Measurements from ENCODE around the gene HELQ. TPM values are rescaled to one million over a fixed set of nuclear protein-coding genes. Genes with fewer than 3 reads are reported as not detected.
"Not testable (repeated sequence)": the region's sequence is repeated elsewhere in the genome, so short reads cannot be mapped to it uniquely, and the experiment has no call there.

HELQ gene, protein sequence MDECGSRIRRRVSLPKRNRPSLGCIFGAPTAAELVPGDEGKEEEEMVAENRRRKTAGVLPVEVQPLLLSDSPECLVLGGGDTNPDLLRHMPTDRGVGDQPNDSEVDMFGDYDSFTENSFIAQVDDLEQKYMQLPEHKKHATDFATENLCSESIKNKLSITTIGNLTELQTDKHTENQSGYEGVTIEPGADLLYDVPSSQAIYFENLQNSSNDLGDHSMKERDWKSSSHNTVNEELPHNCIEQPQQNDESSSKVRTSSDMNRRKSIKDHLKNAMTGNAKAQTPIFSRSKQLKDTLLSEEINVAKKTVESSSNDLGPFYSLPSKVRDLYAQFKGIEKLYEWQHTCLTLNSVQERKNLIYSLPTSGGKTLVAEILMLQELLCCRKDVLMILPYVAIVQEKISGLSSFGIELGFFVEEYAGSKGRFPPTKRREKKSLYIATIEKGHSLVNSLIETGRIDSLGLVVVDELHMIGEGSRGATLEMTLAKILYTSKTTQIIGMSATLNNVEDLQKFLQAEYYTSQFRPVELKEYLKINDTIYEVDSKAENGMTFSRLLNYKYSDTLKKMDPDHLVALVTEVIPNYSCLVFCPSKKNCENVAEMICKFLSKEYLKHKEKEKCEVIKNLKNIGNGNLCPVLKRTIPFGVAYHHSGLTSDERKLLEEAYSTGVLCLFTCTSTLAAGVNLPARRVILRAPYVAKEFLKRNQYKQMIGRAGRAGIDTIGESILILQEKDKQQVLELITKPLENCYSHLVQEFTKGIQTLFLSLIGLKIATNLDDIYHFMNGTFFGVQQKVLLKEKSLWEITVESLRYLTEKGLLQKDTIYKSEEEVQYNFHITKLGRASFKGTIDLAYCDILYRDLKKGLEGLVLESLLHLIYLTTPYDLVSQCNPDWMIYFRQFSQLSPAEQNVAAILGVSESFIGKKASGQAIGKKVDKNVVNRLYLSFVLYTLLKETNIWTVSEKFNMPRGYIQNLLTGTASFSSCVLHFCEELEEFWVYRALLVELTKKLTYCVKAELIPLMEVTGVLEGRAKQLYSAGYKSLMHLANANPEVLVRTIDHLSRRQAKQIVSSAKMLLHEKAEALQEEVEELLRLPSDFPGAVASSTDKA
- 10 to 100 TPM; 14.0 to 16.2 TPM for total RNA-seq

DNA sequence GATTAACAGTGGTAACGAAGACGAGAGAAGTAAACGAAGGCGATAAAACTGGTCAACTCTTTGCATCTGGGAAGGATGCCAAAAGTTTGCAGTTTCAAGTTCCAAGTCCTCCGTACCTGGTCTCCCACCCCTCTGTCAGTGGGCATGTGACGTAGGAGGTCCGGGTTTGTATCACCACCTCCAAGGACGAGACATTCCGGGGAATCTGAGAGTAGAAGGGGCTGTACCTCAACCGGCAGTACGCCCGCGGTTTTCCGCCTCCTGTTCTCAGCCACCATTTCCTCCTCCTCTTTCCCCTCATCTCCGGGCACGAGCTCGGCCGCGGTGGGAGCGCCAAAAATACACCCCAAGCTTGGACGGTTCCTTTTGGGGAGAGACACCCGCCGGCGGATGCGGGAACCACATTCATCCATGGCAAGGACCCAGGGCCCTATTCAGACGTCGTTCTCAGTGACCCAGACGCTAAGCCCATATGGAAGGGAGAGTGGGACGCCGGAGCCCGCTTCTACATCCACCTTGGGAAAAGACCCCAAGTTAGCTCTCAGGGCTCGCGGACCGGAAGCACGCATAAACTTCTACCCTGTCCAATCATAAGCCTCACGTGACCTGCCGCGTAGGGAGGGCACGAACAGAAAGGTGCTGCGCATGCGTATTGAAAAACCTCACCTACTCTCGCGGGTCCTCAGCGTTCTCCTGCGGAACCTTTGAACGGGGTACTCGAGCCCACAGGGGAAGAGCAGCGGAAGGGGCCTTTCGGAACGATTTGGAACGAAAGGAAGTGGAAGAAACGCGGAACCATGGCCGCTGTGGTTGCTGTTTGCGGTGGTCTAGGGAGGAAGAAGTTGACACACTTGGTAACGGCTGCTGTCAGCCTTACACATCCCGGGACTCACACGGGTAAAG is at the start of gene HELQ, which contains the start of gene MRPS18C:
Gene HELQ (minus strand): TSS at position 543 of the 903 bp plus-strand sequence. CDS start 130 bp downstream, at position 413.
Gene MRPS18C (plus strand): TSS at position 778 of the 903 bp plus-strand sequence. CDS start 20 bp downstream, at position 798.
- peak; percentile 99 for DNase-seq
- H3K4me1 Mint-ChIP-seq: peaks cover 44% of the 10 kb centered on the region
- no peaks in the 10 kb centered on the region for H3K9me3 Mint-ChIP-seq
- H3K4me3 Mint-ChIP-seq: peak within 1 kb of the TSS; percentile 100
- ChIA-PET CTCF (interaction anchor here (0.5 to 1.2 kb wide), 4 partner anchors 10 to 118 kb away, joined by 3 to 6 read pairs (median 3); no protein-coding TSS in a partner anchor), POLR2A (interaction anchor here (0.7 kb wide), 1 partner anchor 172 kb away, joined by 3 read pairs; the partner anchor contains the start of gene COQ2)
- H3K27me3 Mint-ChIP-seq: no peaks in the 10 kb centered on the region
- H3K36me3 Mint-ChIP-seq (ENCODE audit: low read depth): peaks cover 53% of the 10 kb centered on the region
- peak within 1 kb of the TSS; percentile 100 for H3K27ac Mint-ChIP-seq

DNA sequence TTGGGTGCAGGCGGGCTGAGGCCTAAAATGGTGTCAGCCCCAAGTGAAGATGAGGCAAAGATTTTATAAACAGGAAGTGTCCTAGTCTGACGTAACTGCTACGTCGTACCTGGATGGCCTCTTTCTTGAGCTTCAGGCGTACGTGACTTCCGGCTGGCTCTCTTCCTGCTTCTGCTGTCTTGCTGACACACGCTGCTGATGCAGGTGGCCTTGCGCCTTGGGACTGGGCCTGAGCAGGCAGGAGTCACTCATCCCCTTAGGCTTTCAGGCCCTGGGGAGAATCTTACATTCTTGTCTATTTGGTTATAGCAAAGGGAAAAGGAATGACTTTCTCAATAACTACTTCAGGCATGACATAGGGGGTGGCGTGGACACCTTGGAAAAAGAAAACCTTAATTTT is 49.4 kb upstream of the HELQ start:
- Mint-ChIP-seq H3K27me3 (no peaks in the 10 kb centered on the region), H3K36me3 (ENCODE audit: low read depth) (peaks cover 4% of the 10 kb centered on the region), H3K27ac (peak overlapping the region; percentile 77), H3K4me3 (no peak overlapping the region), H3K9me3 (no peaks in the 10 kb centered on the region), H3K4me1 (peaks cover 11% of the 10 kb centered on the region)
- POLR2A ChIA-PET: no interaction called here
- no peak for DNase-seq
- CTCF ChIA-PET: interaction anchor here (0.6 kb wide), 1 partner anchor 18 kb away, joined by 3 read pairs; no protein-coding TSS in a partner anchor

- H3K9me3 Mint-ChIP-seq: no peaks in the 10 kb centered on the region
- DNase-seq: no peak
- H3K27me3 Mint-ChIP-seq: no peaks in the 10 kb centered on the region
- ChIA-PET POLR2A (no interaction called here), CTCF (interaction anchor here (0.6 kb wide), 2 partner anchors 17 to 141 kb away, joined by 3 read pairs; no protein-coding TSS in a partner anchor)
- H3K4me1 Mint-ChIP-seq: peaks cover 11% of the 10 kb centered on the region
- H3K36me3 Mint-ChIP-seq (ENCODE audit: low read depth): peaks cover 4% of the 10 kb centered on the region
- no peak overlapping the region for H3K4me3 Mint-ChIP-seq
- H3K27ac Mint-ChIP-seq: peak overlapping the region; percentile 77
Observed at GRCh38 chr4:83504503-83504902, 48.9 kb upstream of the HELQ start.

DNA sequence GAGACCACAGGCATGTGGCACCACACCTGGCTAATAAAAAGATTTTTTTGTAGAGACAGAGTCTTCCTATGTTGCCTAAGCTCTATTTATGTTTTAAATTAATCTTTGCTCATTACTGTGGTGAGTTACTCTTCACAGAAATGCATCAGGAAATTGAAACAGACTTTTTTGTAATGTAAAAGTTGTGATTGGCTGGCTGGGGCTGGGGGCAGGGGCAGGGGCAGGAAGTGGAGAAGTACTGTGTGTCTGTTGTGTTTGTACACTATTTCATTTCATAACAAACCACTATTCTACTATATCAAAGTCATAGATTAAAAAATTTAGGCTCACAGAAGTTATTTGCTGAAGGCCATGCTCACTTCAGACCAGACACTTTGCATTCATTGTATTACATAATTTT is 48.4 kb upstream of the HELQ start:
- DNase-seq: peak; percentile 33
- POLR2A ChIA-PET: no interaction called here
- H3K4me3 Mint-ChIP-seq: no peak overlapping the region

GRCh38 chr4:83501671-83502070 is 46.0 kb upstream of the HELQ start:
- H3K27me3 Mint-ChIP-seq; H3K9me3 Mint-ChIP-seq; DNase-seq; POLR2A ChIA-PET; H3K4me3 Mint-ChIP-seq; H3K36me3 Mint-ChIP-seq (ENCODE audit: low read depth): not testable (repeated sequence)
- Mint-ChIP-seq H3K27ac (peak overlapping the region; percentile 19), H3K4me1 (peaks cover 11% of the 10 kb centered on the region)
- CTCF ChIA-PET: interaction anchor here (1.4 kb wide), 1 partner anchor 12 kb away, joined by 4 read pairs; no protein-coding TSS in a partner anchor

More for the DNA sequence above, 48.4 kb upstream of the HELQ start:
- Mint-ChIP-seq H3K27me3 (no peaks in the 10 kb centered on the region), H3K27ac (peak overlapping the region; percentile 77), H3K9me3 (no peaks in the 10 kb centered on the region), H3K36me3 (ENCODE audit: low read depth) (peaks cover 4% of the 10 kb centered on the region), H3K4me1 (peaks cover 11% of the 10 kb centered on the region)
- CTCF ChIA-PET: no interaction called here

DNA sequence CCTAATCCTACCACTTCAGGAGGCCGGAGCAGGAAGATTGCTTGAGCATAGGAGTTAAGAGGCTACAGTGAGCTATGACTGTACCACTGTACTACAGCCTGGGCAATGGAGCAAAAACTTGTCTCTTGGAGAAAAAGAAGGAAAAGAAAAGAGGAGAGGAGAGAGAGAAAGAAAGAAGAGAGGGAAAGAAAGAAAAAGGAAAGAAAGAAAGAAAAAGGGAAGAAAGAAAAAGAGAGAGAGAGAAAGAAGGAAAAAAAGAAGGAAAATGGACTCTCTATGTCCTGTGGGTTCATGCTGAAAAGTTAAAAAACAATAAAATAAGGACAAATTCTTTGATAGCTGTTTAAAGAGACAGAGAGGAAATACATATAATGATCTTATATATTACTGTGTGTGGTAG is 42.6 kb upstream of the HELQ start:
- H3K4me3 Mint-ChIP-seq: no peak overlapping the region
- H3K27ac Mint-ChIP-seq: no peak overlapping the region
- ChIA-PET CTCF (interaction anchor here (1.0 to 4.1 kb wide), 3 partner anchors 12 to 38 kb away, joined by 3 to 34 read pairs (median 3); partner anchors contain the start of gene GPAT3), POLR2A (no interaction called here)
- no peaks in the 10 kb centered on the region for H3K27me3 Mint-ChIP-seq
- no peaks in the 10 kb centered on the region for H3K36me3 Mint-ChIP-seq (ENCODE audit: low read depth)
- DNase-seq: no peak
- no peaks in the 10 kb centered on the region for H3K4me1 Mint-ChIP-seq
- no peaks in the 10 kb centered on the region for H3K9me3 Mint-ChIP-seq

- CTCF ChIA-PET: interaction anchor here (0.6 kb wide), 1 partner anchor 158 kb away, joined by 4 read pairs; no protein-coding TSS in a partner anchor
Observed at GRCh38 chr4:83496085-83496917, 40.7 kb upstream of the HELQ start.

DNA sequence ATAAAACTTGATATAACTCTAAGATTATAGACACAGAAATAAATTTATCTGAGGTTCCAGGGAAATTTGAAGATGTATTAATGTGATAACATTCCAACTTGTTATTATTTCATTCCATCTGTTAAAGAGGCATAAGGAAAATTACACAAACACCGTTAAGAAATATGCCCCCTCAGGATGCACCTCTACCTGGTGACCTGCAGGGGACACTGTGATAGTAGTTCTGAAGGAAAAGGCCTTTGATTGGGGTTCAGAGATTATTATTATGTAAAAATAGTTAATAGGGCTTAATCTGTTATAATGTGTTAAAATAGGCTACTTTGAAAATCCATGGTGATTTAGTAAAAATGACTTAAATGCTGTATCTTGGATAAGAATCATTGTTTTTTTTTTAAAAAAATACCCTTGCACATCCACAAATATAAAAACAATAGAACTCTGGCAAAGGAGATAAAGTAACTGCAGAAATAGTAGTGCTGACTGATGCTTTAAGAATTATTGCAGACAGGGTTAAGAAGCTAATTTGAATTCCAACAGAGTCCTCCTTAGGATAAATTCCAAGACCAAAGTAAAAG is 35.3 kb upstream of the HELQ start:
- ChIA-PET CTCF (interaction anchor here (0.7 to 1.0 kb wide), 2 partner anchors 66 to 138 kb away, joined by 3 read pairs; no protein-coding TSS in a partner anchor), POLR2A (interaction anchor here (0.5 kb wide), 1 partner anchor 207 kb away, joined by 3 read pairs; the partner anchor contains the start of gene COQ2)
- Mint-ChIP-seq H3K4me1 (peaks cover 12% of the 10 kb centered on the region), H3K27me3 (peaks cover 2% of the 10 kb centered on the region), H3K36me3 (ENCODE audit: low read depth) (no peaks in the 10 kb centered on the region), H3K27ac (no peak overlapping the region), H3K9me3 (no peaks in the 10 kb centered on the region), H3K4me3 (no peak overlapping the region)
- peak; percentile 33 for DNase-seq

More at GRCh38 chr4:83496085-83496917, 40.7 kb upstream of the HELQ start:
- H3K4me1 Mint-ChIP-seq; DNase-seq; H3K27me3 Mint-ChIP-seq; POLR2A ChIA-PET; H3K4me3 Mint-ChIP-seq; H3K9me3 Mint-ChIP-seq; H3K36me3 Mint-ChIP-seq (ENCODE audit: low read depth); H3K27ac Mint-ChIP-seq: not testable (repeated sequence)

DNA sequence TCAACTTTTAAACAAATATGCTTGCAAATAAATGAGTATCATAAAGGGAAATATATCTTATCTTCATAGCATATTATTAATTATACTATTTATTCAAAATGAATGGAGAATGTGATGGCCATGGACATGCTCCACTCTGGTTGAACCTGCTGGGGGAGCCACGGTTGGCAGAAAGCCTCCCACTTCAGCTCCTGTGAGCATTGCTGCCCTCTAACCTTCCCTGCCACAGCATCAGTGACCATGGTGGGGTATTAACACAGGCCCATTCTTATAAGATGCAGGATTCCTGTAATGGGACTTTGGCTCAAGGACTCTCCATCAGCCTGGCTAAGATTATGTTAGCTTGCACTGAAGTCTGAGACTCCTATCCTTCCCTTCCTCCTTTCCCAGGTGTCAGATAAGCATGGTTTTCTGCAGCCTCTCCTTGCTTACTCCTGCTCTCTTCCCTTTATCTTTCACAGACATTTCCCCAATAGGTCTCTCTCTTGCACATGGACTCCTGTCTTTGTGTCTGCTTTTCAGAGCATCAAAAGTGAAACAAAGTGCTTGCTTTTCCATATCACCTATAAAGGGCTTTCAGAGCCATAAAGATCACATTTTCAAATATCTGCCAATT is 34.2 kb upstream of the HELQ start:
- CTCF ChIA-PET: interaction anchor here (1.1 kb wide), 1 partner anchor 11 kb away, joined by 4 read pairs; no protein-coding TSS in a partner anchor
- POLR2A ChIA-PET: no interaction called here

DNA sequence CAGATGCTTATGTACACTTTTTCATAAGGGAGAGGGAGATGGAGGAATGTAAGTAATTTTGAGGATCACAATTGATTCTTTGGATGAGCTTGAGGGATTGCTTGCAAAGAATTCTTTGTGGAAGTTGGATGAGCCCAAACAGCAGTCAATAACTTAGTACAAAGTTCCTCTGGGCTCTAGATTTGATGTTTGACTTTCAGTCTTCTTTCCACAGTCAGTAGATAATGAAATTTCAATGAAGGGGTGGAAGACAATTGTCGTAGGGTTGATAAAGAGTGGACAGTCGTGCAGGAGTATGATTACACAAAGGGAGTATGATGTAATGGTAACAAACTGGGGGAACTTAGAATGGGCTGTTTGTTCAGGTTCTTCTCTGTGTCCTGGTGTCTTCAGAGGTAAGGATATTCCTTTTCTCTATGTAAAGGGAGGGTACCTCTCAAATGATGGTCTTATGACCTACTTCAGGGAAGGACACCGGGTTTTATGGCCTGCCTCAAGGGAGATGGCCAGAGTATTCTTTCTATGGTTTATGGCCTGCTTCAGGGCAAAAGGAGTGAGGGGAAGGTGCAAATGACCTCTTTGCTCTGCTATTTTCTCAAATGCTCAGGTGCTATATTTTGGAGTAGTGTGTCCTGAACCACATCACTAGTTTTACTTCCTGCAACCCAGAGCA is 31.0 kb upstream of the HELQ start:
- DNase-seq: no peak
- Mint-ChIP-seq H3K4me1 (peaks cover 30% of the 10 kb centered on the region), H3K27me3 (peaks cover 2% of the 10 kb centered on the region), H3K4me3 (no peak overlapping the region), H3K9me3 (no peaks in the 10 kb centered on the region), H3K27ac (no peak overlapping the region), H3K36me3 (ENCODE audit: low read depth) (no peaks in the 10 kb centered on the region)
- ChIA-PET CTCF (interaction anchor here (0.6 to 1.6 kb wide), 2 partner anchors 14 to 18 kb away, joined by 3 to 4 read pairs; no protein-coding TSS in a partner anchor), POLR2A (no interaction called here)

More for the DNA sequence above, 34.2 kb upstream of the HELQ start:
- H3K4me1 Mint-ChIP-seq: peaks cover 16% of the 10 kb centered on the region
- H3K27me3 Mint-ChIP-seq: peaks cover 2% of the 10 kb centered on the region
- H3K27ac Mint-ChIP-seq: no peak overlapping the region
- no peak for DNase-seq
- H3K36me3 Mint-ChIP-seq (ENCODE audit: low read depth): no peaks in the 10 kb centered on the region
- no peaks in the 10 kb centered on the region for H3K9me3 Mint-ChIP-seq
- H3K4me3 Mint-ChIP-seq: no peak overlapping the region

Data from activated CD4-positive, alpha-beta T cell treated with anti-CD3 and anti-CD28 coated beads, Interleukin-2, amount 10 ng/mL, durations not matched to agents 7 days and 5 days (primary cell).